Thyroid gland (tissue), 4 donors: ENCODE results near the gene FCHSD2.

Experiments used
- CTCF ChIP-seq, 6 experiments: fragments of 200-600 bp in 3 of 6; fragments of 450-650 bp in 3 of 6; sonication (generic) in 3 of 6; IDR thresholded peaks; one replicate each; pipeline ENCODE4 v1.5.1; 2016 to 2019; ENCODE audit warnings: antibody characterized with exemption in 6 of 6, mild to moderate bottlenecking in 2 of 6, inconsistent platforms in 1 of 6, moderate library complexity in 1 of 6
- POLR2A ChIP-seq, 2 donors: fragments of 450-650 bp; IDR thresholded peaks; one replicate each; pipeline ENCODE4 v1.6.1; 2017; ENCODE audit warnings: antibody characterized with exemption in 2 of 2, mild to moderate bottlenecking in 2 of 2, moderate library complexity in 1 of 2

- no peak for TF ChIP-seq CTCF (IDR thresholded peaks at IDR 0.05)
- TF ChIP-seq POLR2A (IDR thresholded peaks at IDR 0.05): no peak
Measured at GRCh38 chr11:72838691-72839305, 303.3 kb downstream of the FCHSD2 start.
